HL-60/S4 treated with phorbol 12-myristate 13-acetate at 8.2 ng/mL for 4 days and 3 days (cell line): ENCODE measurements around the gene APP.
"Not testable (repeated sequence)": the region's sequence is repeated elsewhere in the genome, so short reads cannot be mapped to it uniquely, and the experiment has no call there.

Experiments
- in situ Hi-C: fragments of 300-500 bp; cut with MboI; formaldehyde crosslinking; loops from 2 replicates; pipeline ENCODE4 v1.15.0; 2022; ENCODE audit warnings: low sequenced_read_pairs

APP gene

GRCh38 chr21:26131053-26131452 lies 39.5 kb downstream of the APP start:
- in situ Hi-C loops: not testable (repeated sequence)

DNA sequence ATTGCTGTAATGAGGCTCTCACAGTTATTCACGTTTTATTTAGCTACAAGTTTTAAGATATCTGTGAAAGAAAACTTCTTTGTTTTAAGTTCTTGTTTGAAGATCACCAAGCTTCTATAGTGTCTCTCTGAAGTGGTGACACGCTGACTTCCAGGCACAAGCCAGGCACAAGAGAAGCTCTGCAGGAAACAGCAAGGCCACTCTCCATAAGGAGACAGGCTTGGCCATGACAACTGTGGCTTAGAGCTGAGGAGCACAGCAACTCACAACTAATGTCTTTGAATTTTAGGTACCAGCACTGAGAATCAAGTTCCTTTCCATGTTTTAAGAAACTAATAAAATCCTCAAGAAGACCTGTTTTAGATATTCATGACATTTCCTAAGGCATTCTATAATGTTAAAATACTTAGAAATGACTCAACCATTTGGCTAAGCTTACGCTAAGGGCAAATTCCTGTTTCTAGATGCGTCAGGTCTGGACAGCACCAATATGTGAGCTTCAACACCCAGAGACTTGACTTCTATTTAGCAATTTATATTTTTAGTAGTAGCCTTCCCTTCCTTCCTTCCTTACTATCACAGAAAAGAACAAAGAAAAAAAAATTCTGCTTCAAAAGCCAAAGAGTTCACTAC lies 40.2 kb downstream of the APP start:
- in situ Hi-C loops: no loop called here

DNA sequence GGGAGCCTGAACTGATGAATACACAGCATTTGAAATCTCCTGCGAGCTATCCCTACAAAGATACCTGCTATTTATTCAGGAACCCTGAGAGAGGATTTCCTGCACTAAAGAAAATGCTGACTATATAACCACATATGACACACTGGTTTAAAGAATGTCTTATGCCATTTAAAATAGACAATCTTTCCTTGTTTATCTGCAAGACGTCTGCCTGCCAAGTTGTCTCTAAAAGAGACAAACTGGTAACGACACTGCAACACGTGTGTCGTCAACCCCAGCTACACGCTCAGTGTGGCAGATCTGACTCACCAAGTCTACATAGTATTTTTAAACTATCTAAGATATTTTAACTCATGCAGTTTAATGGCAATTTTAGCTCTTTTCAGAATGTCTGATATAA lies 42.7 kb downstream of the APP start:
- in situ Hi-C loops: no loop called here

- in situ Hi-C loops: no loop called here
These were observed 43.3 kb downstream of the APP start for GRCh38 chr21:26127073-26127814.

- in situ Hi-C loops: no loop called here
These were observed 44.4 kb downstream of the APP start for GRCh38 chr21:26126168-26126553.

- in situ Hi-C loops: no loop called here
These were observed 45.0 kb downstream of the APP start for GRCh38 chr21:26125433-26126167.

DNA sequence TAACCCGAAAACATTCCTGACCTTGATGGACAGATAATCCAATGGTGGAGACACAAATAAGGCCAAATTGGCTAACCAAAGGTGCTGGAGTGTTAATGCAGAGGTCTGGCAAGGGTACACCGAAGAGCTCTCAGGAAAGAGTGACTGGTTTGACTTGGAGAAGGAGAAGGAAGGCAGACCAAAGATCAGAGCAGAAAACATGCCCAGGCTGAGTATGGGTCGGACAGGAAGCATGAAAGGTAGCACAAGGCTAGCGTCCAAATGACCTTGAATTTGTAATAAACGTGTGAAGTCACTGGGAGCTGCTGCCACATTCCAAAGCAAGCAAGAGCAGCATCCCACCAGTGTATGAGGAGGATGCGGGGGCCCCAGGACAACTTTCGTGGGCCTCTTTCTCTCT lies 45.7 kb downstream of the APP start:
- in situ Hi-C loops: no loop called here

DNA sequence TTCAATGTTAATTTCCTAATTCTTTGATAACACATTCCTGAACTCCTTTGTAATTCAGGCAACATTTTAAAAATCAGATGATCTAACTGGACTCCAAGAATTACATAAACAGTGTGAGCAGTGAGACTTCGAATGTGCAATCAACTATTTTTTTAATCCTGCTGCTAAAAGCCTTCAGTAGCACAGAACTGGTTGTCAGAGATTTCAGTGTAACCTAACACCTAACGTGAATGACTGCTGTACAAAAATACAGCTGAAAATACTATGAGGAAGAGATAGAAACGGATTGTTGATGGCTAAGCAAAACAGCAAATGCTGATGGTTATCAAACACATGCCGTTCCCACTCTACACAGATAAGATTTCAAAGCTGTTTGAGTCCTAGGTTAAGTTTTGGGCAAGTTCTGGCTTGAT lies 46.1 kb downstream of the APP start:
- in situ Hi-C loops: no loop called here

- in situ Hi-C loops: no loop called here
These were observed 47.6 kb downstream of the APP start for GRCh38 chr21:26123012-26123411.

- in situ Hi-C loops: no loop called here
These were observed 49.7 kb downstream of the APP start for GRCh38 chr21:26120828-26121227.

DNA sequence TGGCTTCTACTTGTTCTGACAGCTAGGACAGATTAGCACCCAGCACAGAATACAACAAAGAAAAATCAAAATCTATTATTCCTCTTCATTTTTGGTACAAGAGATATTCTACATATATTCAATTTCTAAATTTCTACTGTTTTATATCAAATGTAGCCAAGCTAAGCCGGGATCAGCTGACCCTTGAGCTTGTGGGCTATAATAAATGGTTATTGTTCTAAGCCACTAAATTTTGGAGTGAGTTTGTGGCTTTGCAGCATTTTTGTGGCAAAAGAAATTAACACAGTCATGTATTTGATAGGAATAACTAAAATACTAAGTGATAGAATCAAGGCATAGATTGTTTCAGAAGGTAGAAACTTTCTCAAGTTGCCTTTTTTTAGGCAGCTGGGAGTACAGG lies 50.7 kb downstream of the APP start:
- in situ Hi-C loops: no loop called here

GRCh38 chr21:26118938-26119540 lies 51.5 kb downstream of the APP start:
- in situ Hi-C loops: no loop called here

DNA sequence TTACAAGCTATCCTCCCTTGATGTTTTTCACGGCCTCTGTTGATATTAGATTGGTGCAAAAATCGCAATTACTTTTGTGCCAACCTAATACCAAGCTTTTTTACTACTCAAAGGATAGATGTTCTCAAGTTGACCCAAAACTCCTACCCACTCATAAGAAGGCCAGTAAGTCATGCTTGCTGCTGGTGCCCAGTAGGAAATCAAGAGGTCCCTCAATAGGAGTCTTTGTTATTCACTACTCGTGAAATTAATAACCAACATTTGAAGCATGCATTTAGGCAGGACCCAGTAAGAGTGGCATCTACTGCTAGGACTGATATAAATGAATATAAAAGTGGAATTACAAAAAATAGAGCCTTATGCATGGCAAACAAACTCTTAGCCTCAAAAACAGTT lies 52.6 kb downstream of the APP start:
- in situ Hi-C loops: no loop called here

- in situ Hi-C loops: no loop called here
These were observed 53.1 kb downstream of the APP start for GRCh38 chr21:26117324-26117971.

DNA sequence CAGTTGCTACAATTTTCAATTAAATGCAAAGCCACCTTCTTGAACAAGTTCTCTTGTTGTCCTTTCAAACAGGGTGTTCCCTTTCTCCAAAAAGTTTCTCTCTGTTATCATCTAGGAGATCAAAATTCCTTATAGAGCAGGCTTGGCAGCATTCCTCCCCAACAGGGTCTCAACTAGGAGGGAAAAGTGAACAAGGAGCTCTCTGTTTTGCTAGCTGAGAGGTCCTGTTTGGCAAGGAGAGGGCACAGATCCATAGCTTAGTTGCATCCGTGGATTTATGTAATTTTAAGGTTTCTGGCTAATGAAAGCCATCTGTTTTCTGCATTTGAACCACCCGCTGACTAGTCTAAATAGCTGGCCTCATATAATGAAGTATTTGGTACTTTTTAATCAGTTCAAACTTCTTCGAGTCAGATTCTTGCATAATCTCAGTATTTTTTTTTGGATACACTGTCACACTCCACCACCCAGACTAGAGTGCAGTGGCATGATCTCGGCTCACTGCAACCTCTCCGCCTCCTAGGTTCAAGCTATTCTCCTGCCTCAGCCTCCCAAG lies 54.0 kb downstream of the APP start:
- in situ Hi-C loops: no loop called here

DNA sequence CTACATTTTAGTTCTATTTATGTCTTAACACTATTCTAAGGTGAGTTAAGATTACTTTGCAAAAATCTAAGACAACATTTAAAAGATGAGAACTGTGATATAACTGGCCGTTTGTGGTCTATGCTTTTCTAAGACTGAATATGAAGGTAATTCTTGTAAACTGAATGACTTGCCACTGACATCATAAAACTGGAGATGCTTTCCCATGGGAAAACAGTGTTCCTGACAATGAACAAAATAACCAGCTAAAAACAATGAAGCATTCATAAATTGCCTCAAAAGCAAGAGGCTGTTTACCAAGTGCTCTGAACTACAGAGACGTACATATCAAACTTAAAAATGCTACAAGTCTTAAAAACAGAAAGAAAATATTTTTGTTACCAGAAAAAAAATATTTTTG lies 54.7 kb downstream of the APP start:
- in situ Hi-C loops: no loop called here

DNA sequence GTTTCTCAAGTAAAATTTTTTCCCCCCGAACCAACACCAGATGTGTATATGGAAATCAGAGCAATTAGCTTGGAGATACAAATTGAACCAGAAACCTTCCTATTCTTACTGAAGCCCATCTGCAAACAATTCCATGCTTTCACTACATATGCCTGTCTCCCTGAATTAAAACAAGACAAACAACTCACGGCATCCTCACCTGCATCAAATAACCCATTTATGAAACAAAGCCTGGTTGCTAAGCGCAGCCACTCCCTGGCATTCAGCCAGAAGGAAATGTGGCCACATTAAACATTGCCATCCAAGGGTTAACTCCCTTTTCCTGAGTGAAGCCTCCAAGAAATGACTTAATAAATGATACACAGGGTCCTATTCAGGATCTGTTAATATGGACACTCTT lies 55.3 kb downstream of the APP start:
- in situ Hi-C loops: no loop called here

DNA sequence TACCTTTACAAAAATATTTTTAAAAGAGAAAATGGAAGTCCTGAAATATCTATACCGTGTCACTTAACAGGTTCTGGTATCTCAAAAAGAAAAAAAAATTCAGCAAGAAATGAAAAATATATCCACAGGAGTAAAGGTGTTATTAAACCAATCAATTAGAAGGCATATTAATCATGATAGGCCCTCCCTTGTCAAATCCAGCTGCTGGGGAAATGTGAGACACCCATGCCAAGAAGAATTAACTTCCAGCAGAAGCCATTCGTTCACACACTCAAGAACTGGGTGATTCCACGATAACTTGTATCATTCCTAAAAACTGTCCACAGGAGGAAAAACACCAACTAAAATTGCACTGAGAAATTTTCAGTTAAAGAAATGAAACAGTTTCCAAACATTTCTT lies 57.6 kb downstream of the APP start:
- in situ Hi-C loops: no loop called here

GRCh38 chr21:26112127-26112742 lies 58.3 kb downstream of the APP start:
- in situ Hi-C loops: no loop called here

GRCh38 chr21:26110715-26111114 lies 59.9 kb downstream of the APP start:
- in situ Hi-C loops: no loop called here
